ENCODE data around the gene PRSS36.
"Not testable (repeated sequence)": the region's sequence is repeated elsewhere in the genome, so short reads cannot be mapped to it uniquely, and the experiment has no call there.

The PRSS36 gene

GRCh38 chr16:31120129-31120528, 29.7 kb downstream of the PRSS36 start:
- DNase-seq (ENCODE audit: low read depth): no peak

DNA sequence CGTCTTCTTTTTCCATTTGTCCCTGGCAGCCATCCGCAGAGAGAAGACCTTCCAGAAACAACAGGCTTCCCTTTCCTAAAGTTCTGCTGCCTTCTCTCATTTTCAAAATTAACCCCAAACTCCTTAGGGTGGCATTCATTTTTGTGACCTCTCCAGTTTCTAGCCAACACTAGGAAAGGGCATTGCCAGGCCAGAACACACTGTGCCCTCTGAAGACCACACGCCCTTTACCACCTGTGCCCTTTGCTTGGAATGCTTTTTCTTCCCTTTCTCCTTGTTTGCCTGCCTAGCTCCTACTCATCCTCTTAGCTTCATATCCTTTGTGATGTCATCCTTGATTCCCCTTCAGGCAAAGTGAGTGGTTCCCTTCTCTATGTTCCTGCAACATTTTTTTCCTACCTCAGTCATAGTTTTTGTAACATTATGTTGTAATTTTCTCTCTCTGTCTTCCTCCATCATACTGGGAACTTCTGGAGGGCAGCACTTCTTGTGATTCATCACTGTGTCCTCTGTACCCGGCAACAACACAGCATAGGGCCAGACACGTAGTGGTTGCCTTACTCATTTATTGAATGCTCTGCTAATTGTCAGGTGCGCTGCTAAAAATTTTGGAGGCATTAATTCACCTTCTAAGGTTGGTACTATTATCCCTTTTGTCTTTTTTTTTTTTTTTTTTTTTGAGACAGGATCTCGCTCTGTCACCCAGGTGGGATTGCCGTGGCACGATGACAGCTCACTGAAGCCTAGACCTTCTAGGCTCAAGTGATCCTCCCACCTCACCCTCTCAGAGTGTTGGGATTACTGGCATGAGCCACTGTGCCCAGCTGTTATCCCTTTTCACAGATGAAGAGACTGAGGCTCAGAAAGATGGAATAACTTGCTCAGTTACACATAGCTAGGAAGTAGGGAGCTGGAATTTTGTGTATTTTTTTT, 31.4 kb downstream of the PRSS36 start:
- peak; percentile 55 for DNase-seq (ENCODE audit: low read depth)

DNA sequence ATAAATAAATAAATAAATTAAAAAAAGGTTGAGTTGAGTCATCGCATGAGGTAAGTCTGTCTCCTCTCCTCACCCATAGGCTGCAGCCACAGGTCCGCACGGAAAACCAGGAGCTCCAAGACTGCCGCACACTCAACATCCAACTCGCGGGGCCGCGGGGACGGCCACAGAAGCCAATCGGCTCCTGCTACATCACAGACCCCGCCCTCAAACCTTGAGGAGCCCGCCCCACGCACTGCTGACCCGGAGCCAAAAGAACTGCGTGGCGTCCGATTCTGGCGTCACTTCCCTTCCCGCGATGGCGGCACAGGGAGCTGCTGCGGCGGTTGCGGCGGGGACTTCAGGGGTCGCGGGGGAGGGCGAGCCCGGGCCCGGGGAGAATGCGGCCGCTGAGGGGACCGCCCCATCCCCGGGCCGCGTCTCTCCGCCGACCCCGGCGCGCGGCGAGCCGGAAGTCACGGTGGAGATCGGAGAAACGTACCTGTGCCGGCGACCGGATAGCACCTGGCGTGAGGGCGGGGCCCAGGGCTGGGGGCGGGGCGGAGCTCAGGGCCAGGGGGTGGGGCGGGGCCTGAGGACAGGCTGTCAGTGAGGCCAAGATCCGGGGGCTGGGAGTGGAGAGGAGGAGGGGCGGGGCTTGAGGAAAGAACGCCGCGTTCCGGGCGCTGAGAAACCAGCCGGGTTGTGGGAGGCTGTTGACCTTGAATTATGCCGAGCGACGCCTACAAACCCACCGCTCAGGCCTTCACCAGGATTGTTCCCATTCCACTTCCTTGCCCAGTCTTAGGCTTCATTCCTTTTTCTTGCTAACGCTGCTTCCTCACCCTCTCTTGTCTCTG, 32.3 kb downstream of the PRSS36 start, which contains the start of gene KAT8:
TSS of gene KAT8 (plus strand) at position 281 of the 839 bp plus-strand sequence. CDS start at position 299, 18 bp downstream.
- peak; percentile 91 for DNase-seq (ENCODE audit: low read depth)

DNA sequence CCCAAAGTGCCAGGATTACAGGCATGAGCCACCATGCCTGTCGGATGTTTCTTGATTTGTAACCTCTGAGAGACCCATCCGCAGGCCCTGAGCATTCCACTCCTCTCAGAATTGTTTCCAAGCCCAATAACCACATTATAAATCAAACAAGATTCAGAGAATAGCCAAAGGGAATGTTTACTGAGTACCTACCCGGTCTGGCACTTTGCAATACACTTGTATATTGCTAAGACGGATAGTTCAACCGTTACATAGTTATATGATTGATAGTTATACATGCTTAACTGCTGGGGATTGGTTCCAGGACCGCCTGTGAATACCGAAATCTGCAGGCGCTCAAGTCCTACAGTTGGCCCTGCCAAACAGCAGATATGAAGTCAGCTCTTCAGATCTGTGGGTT, 35.4 kb downstream of the PRSS36 start:
- no peak for DNase-seq (ENCODE audit: low read depth)

- no peak for DNase-seq (ENCODE audit: low read depth)
These were observed 36.4 kb downstream of the PRSS36 start for GRCh38 chr16:31113121-31114120.

DNA sequence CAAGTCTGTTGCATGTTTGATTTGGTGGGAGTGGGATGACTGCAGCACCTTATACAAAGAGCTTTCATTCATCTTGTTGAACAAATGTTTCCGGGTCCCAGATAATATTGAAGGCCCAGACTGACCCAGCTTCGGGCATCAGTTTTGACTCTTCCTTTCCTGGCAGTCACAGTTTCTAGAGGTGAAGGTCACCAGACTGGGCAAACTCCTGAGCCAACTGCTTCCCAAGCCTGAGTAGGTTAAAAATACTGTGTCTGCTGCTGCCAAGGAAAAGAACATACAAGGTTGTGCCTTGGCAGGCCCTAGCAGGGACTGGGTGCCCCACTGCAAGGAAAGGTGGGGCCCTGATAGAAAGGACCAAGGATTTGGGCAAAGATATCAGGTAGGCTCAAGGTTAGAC, 37.2 kb downstream of the PRSS36 start:
- DNase-seq (ENCODE audit: low read depth): no peak

GRCh38 chr16:31111881-31112466, 37.9 kb downstream of the PRSS36 start:
- no peak for DNase-seq (ENCODE audit: low read depth)

DNA sequence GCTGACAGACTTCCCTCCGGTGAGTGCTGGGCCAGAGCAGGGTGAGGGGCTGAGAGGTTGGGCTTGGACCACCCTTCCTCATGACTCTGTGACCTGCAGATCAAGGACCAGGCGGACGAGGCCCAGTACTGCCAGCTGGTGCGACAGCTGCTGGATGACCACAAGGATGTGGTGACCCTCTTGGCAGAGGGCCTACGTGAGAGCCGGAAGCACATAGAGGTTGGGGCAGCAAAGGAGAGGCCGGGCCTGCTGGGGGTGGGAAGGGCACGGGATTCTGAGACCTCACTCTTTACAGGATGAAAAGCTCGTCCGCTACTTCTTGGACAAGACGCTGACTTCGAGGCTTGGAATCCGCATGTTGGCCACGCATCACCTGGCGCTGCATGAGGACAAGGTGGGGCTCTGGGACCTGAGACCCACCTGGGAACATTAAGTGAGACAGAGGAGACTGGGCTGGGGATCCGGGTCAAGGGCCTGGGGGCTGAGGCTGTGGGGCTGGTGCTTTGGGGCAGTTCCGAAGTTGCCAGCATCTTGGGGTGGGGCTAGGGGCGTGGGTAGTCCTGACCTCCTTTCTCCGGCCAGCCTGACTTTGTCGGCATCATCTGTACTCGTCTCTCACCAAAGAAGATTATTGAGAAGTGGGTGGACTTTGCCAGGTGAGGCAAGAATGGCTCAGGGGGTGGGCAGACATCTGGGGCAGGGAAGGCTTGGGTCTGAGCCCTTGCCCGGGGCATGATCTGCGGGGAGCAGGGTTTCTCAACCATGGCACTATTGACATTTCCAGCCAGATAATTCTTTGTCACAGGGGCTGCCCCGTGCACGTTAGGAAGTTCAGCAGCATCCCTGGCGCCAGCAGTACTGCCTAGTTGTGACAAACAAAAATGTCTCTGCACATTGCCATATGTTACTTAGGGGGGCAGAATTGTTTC, 39.5 kb downstream of the PRSS36 start:
- no peak for DNase-seq (ENCODE audit: low read depth)

- DNase-seq (ENCODE audit: low read depth): no peak
These were observed 40.2 kb downstream of the PRSS36 start for GRCh38 chr16:31109622-31110021.

DNA sequence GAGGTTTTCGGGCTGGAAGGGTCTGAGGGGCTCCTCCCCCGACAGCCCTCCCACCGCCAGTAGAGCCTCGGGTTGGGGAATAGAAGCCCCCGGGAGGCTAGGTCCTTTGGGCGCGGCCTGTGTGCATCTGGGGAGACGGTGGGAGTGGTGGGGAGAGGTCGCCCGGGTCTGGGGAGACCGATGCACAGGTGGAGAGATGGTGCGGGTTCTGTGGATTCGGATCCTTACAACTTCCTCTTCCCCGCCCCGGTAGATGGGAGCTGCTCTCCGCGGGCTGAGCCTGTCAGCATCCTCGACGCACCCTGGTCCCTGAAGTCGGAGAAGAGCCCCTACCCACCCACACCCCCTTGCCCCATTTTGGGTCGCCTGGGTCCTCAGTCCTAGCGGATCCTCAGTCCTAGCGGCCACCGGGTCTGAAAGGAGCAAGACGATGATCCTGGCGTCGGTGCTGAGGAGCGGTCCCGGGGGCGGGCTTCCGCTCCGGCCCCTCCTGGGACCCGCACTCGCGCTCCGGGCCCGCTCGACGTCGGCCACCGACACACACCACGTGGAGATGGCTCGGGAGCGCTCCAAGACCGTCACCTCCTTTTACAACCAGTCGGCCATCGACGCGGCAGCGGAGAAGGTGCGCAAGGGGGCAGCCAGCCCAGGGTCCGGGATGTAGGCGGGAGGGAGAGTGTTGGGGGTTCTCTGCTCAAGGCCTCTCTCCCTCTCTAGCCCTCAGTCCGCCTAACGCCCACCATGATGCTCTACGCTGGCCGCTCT, 40.9 kb downstream of the PRSS36 start:
- DNase-seq (ENCODE audit: low read depth): no peak

DNA sequence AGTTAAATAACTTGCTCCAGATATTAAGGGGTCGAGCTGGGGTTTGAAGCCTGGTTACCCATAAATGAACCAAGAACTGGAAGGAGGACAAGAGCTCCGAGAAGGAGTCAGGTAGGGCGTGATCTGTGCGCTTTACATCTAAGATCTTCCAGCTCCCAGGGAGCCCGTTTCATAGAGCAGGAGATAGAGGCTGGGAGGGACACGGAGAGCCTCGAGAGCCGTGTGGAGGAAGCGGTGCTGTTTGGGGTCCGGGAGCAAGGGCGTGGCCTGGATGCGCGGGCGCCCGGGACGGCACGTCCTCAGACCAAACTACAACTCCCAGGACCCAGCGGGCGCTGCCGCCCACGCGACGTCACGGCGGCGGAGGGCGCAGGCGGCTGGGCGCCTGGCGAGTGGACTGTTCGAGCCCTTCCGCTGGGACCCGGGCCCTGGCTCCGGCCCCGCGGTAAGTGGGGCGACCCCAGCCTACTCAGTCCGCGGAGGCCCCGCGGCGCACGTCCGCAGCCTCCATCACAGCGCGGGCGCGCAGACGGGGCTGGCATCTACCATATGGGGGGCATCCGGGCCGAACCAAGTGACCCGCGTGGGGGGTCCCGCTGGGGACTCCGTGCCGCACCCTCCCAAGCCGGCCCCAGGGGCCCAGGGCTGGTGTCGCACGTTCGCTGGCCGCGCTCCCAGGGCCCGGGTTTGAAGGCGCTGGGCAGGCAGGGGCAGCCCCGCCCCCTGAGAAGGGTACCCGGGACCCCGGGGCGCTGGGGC, 41.7 kb downstream of the PRSS36 start, which contains the start of gene BCKDK:
TSS of gene BCKDK (plus strand) at position 352 of the 759 bp plus-strand sequence. CDS start 838 bp downstream, outside the sequence.
- no peak for DNase-seq (ENCODE audit: low read depth)

- DNase-seq (ENCODE audit: low read depth): no peak
These were observed 42.4 kb downstream of the PRSS36 start for GRCh38 chr16:31107465-31107867.

GRCh38 chr16:31106509-31107464, 43.1 kb downstream of the PRSS36 start:
- no peak for DNase-seq (ENCODE audit: low read depth)

GRCh38 chr16:31105677-31106213, 44.1 kb downstream of the PRSS36 start:
- DNase-seq (ENCODE audit: low read depth): no peak

GRCh38 chr16:31100876-31101641, 48.8 kb downstream of the PRSS36 start:
- DNase-seq (ENCODE audit: low read depth): not testable (repeated sequence)
